Measurements from ENCODE around the gene MROH2A.

DNA sequence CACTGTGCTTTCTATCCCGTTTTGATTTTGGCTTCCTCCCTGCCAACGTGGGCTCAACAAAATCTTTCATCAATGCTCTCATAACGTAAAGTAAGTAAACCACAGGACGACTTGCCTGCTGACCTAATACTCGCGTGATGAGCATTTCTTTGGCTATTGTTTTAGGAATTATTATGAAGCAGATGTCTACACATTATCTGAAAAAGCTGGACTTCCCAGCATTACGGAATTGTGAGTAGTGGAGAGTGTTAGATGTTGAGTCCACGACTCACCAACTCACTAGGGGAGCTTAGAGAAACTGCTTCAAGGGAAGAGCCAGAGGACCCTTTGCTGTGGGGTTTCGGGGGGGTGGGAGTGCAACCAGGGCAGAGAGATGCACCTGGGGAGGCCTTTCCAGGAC is 54.3 kb downstream of the MROH2A start:
- no peak for TF ChIP-seq CREB1 (CRISPR knock-in tag; IDR thresholded peaks at IDR 0.05)
- TF ChIP-seq, protein P1, sequence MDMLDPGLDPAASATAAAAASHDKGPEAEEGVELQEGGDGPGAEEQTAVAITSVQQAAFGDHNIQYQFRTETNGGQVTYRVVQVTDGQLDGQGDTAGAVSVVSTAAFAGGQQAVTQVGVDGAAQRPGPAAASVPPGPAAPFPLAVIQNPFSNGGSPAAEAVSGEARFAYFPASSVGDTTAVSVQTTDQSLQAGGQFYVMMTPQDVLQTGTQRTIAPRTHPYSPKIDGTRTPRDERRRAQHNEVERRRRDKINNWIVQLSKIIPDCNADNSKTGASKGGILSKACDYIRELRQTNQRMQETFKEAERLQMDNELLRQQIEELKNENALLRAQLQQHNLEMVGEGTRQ (CRISPR knock-in tag; IDR thresholded peaks at IDR 0.05): no peak
- TF ChIP-seq, protein P2, sequence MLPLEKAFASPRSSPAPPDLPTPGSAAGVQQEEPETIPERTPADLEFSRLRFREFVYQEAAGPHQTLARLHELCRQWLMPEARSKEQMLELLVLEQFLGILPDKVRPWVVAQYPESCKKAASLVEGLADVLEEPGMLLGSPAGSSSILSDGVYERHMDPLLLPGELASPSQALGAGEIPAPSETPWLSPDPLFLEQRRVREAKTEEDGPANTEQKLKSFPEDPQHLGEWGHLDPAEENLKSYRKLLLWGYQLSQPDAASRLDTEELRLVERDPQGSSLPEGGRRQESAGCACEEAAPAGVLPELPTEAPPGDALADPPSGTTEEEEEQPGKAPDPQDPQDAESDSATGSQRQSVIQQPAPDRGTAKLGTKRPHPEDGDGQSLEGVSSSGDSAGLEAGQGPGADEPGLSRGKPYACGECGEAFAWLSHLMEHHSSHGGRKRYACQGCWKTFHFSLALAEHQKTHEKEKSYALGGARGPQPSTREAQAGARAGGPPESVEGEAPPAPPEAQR (CRISPR knock-in tag; IDR thresholded peaks at IDR 0.05): no peak
- no peak for TF ChIP-seq SMAD4 (CRISPR knock-in tag; IDR thresholded peaks at IDR 0.05)
